Heart left ventricle (tissue), 13 donors: ENCODE results near the gene LIX1.

Experiments
- POLR2A ChIP-seq, 2 donors: fragments of 450-650 bp; IDR thresholded peaks; one replicate each; pipeline ENCODE4 v1.6.1; 2017; ENCODE audit warnings: antibody characterized with exemption in 2 of 2, mild to moderate bottlenecking in 2 of 2, moderate library complexity in 2 of 2
- TF ChIP-seq, protein P1 (sequence below), 12 donors: fragments of 200-600 bp; sonication (generic) in 4 of 12; IDR thresholded peaks; one replicate each; pipeline versions ENCODE4 v1.5.0 to v1.8.0; 2018 to 2022; ENCODE audit warnings: antibody characterized with exemption in 12 of 12, mild to moderate bottlenecking in 5 of 12
- donor health status: ischemic (EF 13 %, LVEDD 7.1; RV severe dilation, severe dysfunction).
- donor health status: DM: no; HTN: yes; CAD: no.
- donor health status: DM: no; HTN: no; CAD: no.
- donor health status: ischemic (EF 25% LVEDD 6.9; RV normal size, moderate dysfunction).
- donor health status: ischemic (EF 25% LVEDD 5.7; RV mildly dilated, moderate dysfunction).
- donor health status: ischemic (EF 35%, LVEDD 5.7; RV mildly dilated, moderate dysfunction).
- donor health status: nonischemic (EF 11% LVEDD 7.7; RV severe dilation, severe dysfunction).
- donor health status: DM: yes; HTN: yes; CAD: no.
- donor health status: PGD.
- donor health status: ischemic (EF 29% LVEDD 5.4; RV normal size, mild dysfunction).
- donor health status: nonischemic (EF 23%, LVEDD 6.1; RV moderate dilation, normal function).

DNA sequence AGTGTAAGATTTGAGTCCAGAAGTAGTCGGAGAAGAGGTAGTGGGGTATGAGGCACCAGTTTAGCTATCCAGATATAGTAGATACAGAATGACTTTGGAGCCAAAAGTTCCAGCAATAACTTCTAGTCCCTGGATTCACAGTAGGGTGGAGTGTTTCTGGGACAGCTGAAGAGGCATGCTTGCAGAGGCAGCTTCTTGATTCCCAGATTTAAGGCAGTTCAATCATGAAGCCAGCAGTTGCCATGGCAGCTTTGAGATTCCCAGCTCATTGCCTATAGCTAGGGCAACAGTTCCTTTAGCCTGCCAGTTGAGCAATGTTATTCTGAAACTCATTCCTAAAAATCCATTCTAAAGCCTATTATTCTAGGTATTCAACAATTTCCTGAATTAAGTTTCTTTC is 79.2 kb downstream of the LIX1 start:
- TF ChIP-seq, protein P1, sequence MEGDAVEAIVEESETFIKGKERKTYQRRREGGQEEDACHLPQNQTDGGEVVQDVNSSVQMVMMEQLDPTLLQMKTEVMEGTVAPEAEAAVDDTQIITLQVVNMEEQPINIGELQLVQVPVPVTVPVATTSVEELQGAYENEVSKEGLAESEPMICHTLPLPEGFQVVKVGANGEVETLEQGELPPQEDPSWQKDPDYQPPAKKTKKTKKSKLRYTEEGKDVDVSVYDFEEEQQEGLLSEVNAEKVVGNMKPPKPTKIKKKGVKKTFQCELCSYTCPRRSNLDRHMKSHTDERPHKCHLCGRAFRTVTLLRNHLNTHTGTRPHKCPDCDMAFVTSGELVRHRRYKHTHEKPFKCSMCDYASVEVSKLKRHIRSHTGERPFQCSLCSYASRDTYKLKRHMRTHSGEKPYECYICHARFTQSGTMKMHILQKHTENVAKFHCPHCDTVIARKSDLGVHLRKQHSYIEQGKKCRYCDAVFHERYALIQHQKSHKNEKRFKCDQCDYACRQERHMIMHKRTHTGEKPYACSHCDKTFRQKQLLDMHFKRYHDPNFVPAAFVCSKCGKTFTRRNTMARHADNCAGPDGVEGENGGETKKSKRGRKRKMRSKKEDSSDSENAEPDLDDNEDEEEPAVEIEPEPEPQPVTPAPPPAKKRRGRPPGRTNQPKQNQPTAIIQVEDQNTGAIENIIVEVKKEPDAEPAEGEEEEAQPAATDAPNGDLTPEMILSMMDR (IDR thresholded peaks at IDR 0.05): no peak
- no peak for TF ChIP-seq POLR2A (IDR thresholded peaks at IDR 0.05)
